Caco-2 (cell line): ENCODE data around the gene GPR37L1. TPM values are rescaled to one million over a fixed set of nuclear protein-coding genes. Genes with fewer than 3 reads are reported as not detected.
A peak's percentile ranks its signal among the peaks of the same experiment; 100 is the strongest.

Experiments
- BruUV-seq: library from RNA; stranded (reverse); fragments of 400-500 nt; replicated peaks from 2 replicates; lab custom pipeline; 2021; lab: Mats Ljungman, UMichigan
- CTCF ChIA-PET: fragments of 300-600 bp; sonication (Branson Sonifier 250); formaldehyde crosslinking; loops from one replicate; lab custom pipeline; 2022; ENCODE audit warnings: antibody characterized with exemption; lab: Charles Lee
- POLR2A ChIA-PET: fragments of 300-600 bp; sonication (Branson Sonifier 250); formaldehyde crosslinking; loops from one replicate; lab custom pipeline; 2022; ENCODE audit warnings: antibody characterized with exemption; lab: Charles Lee
- DNase-seq, 2 experiments: peaks; one replicate each; pipeline versions ENCODE4 v3.0.0 to v3.0.0-alpha.2; 2020 to 2022
- H3K27me3 ChIP-seq: replicated peaks from 2 replicates; pipeline ENCODE4 v1.6.0; 2011; ENCODE audit warnings: low read length; ENCODE audit not compliant: control insufficient read depth, insufficient read depth
- H3K36me3 ChIP-seq: 2 replicates; pipeline ENCODE4 v1.5.1; 2011; ENCODE audit warnings: low read length; ENCODE audit not compliant: control insufficient read depth, insufficient read depth
- H3K4me1 ChIP-seq: fragments of 250-450 bp; sonication (Bioruptor Pico); 2 replicates; pipeline ENCODE4 v1.5.1; 2020; ENCODE audit warnings: mild to moderate bottlenecking
- H3K4me3 ChIP-seq: 2 replicates; pipeline ENCODE4 v1.5.1; 2011; ENCODE audit warnings: low read depth, mild to moderate bottlenecking, control low read depth, low read length
- H3K9me3 ChIP-seq: fragments of 250-450 bp; sonication (Bioruptor Pico); 2 replicates; pipeline ENCODE4 v1.5.1; 2020; ENCODE audit warnings: mild to moderate bottlenecking, moderate library complexity
- H3K27ac Mint-ChIP-seq: one replicate; pipeline ENCODE4 v1.8.0; 2022; ENCODE audit warnings: mixed read lengths; ENCODE audit not compliant: unreplicated experiment
- H3K27me3 Mint-ChIP-seq: one replicate; pipeline ENCODE4 v1.8.0; 2022; ENCODE audit warnings: mixed read lengths; ENCODE audit not compliant: insufficient read depth, unreplicated experiment
- H3K36me3 Mint-ChIP-seq: one replicate; pipeline ENCODE4 v1.8.0; 2022; ENCODE audit warnings: mild to moderate bottlenecking, mixed read lengths; ENCODE audit not compliant: insufficient read depth, unreplicated experiment
- H3K4me1 Mint-ChIP-seq: one replicate; pipeline ENCODE4 v1.8.0; 2022; ENCODE audit warnings: low read depth, mixed read lengths; ENCODE audit not compliant: unreplicated experiment
- H3K4me3 Mint-ChIP-seq: one replicate; pipeline ENCODE4 v1.8.0; 2022; ENCODE audit warnings: mild to moderate bottlenecking, moderate library complexity, mixed read lengths; ENCODE audit not compliant: unreplicated experiment
- H3K9me3 Mint-ChIP-seq: one replicate; pipeline ENCODE4 v1.8.0; 2022; ENCODE audit warnings: mixed read lengths; ENCODE audit not compliant: unreplicated experiment
- intact Hi-C: fragments of 100-400 bp; cut with micrococcal nuclease; formaldehyde crosslinking; loops from one replicate; pipeline ENCODE4 v1.10.0; 2022; ENCODE audit not compliant: unreplicated experiment
- total RNA-seq: library from RNA; stranded (reverse); gene quantifications from 2 replicates; pipeline ENCODE4 v1.2.3, GENCODE V29; 2022
- TF ChIP-seq, protein P1 (sequence below), 2 experiments: fragments of 200-600 bp in 1 of 2; IDR thresholded peaks; 1 replicate in 1 of 2; 2 replicates in 1 of 2; pipeline versions ENCODE4 v1.5.1 to v1.8.0; 2011 to 2022; ENCODE audit warnings: antibody characterized with exemption in 1 of 2, control low read depth in 1 of 2, inconsistent platforms in 1 of 2, low read depth in 1 of 2, low read length in 1 of 2, mild to moderate bottlenecking in 1 of 2, moderate library complexity in 1 of 2; ENCODE audit not compliant: insufficient read depth in 1 of 2, severe bottlenecking in 1 of 2, unreplicated experiment in 1 of 2

GPR37L1 gene
- total RNA-seq, 1 experiment from 2014 or later: 0.07 TPM

DNA sequence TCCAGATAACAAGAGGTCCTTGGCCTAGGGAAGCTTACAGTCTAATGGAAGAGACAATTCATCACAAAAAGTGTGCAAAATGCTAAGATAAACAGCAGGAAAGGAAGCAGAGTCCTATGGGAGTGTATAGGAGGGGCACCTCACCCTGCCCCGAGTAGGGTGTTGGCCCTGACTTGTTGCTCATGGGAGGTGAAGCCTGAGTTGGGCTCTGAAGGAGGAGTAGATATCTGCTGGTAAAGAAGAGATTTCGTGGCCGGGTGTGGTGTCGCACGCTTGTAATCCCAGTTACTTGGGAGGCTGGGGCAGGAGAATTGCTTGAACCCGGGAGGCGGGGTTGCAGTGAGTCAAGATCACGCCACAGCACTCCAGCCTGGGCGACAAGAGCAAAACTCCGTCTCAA lies 18.6 kb upstream of the GPR37L1 start:
- no peaks in the 10 kb centered on the region for H3K9me3 Mint-ChIP-seq
- Histone ChIP-seq H3K27me3 (no peaks in the 10 kb centered on the region), H3K4me3 (no peak overlapping the region), H3K36me3 (no peaks in the 10 kb centered on the region), H3K4me1 (peaks cover 45% of the 10 kb centered on the region), H3K9me3 (no peaks in the 10 kb centered on the region)
- TF ChIP-seq, protein P1, sequence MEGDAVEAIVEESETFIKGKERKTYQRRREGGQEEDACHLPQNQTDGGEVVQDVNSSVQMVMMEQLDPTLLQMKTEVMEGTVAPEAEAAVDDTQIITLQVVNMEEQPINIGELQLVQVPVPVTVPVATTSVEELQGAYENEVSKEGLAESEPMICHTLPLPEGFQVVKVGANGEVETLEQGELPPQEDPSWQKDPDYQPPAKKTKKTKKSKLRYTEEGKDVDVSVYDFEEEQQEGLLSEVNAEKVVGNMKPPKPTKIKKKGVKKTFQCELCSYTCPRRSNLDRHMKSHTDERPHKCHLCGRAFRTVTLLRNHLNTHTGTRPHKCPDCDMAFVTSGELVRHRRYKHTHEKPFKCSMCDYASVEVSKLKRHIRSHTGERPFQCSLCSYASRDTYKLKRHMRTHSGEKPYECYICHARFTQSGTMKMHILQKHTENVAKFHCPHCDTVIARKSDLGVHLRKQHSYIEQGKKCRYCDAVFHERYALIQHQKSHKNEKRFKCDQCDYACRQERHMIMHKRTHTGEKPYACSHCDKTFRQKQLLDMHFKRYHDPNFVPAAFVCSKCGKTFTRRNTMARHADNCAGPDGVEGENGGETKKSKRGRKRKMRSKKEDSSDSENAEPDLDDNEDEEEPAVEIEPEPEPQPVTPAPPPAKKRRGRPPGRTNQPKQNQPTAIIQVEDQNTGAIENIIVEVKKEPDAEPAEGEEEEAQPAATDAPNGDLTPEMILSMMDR (IDR thresholded peaks at IDR 0.05; ENCODE audit: insufficient read depth in 1 of 2, low read depth in 1 of 2, low read length in 1 of 2, severe bottlenecking in 1 of 2, unreplicated experiment in 1 of 2): no peak
- DNase-seq: no peak
- H3K27me3 Mint-ChIP-seq: no peaks in the 10 kb centered on the region
- CTCF ChIA-PET: interaction anchor here (0.6 kb wide), 1 partner anchor 96 kb away, joined by 3 read pairs; no protein-coding TSS in a partner anchor
- no TSS peak for BruUV-seq
- peaks cover 42% of the 10 kb centered on the region for H3K4me1 Mint-ChIP-seq
- no peak overlapping the region for H3K4me3 Mint-ChIP-seq
- no peaks in the 10 kb centered on the region for H3K36me3 Mint-ChIP-seq
- POLR2A ChIA-PET: no interaction called here
- intact Hi-C loops: loop anchor here (2.0 kb wide), 1 partner anchor 27 kb away; no protein-coding TSS in a partner anchor
- peak overlapping the region; percentile 43 for H3K27ac Mint-ChIP-seq

DNA sequence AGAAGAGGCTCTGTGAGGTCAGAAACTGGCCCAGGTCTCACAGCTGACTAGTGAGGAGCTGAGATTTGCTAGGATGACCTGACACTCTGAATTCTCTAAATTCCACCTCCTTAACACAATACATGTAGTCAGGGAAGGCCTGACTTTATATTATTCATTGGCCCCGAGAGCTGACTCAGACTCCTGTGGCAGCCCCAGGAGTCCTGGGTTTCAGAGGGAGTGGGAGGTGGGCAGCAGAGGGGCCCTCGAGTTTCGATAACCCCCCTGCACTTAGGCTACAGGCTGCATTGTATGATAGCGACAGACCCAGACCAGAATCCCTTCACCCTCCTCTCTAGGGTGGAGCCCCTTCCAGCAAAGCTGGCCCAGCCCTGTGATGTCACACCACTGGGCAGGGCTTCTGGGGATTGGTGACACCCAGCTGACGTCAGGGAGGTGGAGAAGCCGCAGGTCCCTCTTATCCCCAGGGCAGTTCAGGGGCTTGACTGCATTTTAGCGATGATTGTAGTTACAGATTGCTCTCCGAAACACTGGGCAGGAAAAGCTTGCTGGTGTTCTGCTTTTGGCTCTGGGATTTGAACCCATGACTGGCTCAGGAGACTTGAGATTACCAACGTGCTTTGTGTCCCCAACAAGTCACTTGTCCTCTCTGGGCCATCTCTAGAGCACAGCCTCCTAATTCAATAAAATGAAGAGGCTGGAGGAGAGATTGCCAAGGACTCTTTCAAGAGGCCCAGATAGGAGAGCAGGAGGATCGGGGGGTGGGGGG lies 17.0 kb upstream of the GPR37L1 start:
- peak overlapping the region; percentile 89 for H3K27ac Mint-ChIP-seq
- H3K27me3 Mint-ChIP-seq: no peaks in the 10 kb centered on the region
- Histone ChIP-seq H3K4me3 (no peak overlapping the region), H3K9me3 (no peaks in the 10 kb centered on the region), H3K27me3 (no peaks in the 10 kb centered on the region), H3K4me1 (peaks cover 45% of the 10 kb centered on the region), H3K36me3 (no peaks in the 10 kb centered on the region)
- TF ChIP-seq, protein P1 (IDR thresholded peaks at IDR 0.05; ENCODE audit: insufficient read depth in 1 of 2, low read depth in 1 of 2, low read length in 1 of 2, severe bottlenecking in 1 of 2, unreplicated experiment in 1 of 2): no peak
- ChIA-PET POLR2A (interaction anchor here (0.5 to 3.5 kb wide), 9 partner anchors 8 to 431 kb away, joined by 3 to 50 read pairs (median 7); partner anchors contain the start of gene ELF3), CTCF (interaction anchor here (0.6 to 1.9 kb wide), 7 partner anchors 21 to 109 kb away, joined by 3 to 6 read pairs (median 4); no protein-coding TSS in a partner anchor)
- intact Hi-C loops: loop anchor here (1.0 to 5.0 kb wide), 4 partner anchors 9 to 95 kb away; partner anchors contain the start of gene ELF3
- no peaks in the 10 kb centered on the region for H3K9me3 Mint-ChIP-seq
- H3K4me1 Mint-ChIP-seq: peaks cover 42% of the 10 kb centered on the region
- BruUV-seq: no TSS peak
- DNase-seq: peak; percentile 89 to 92
- no peaks in the 10 kb centered on the region for H3K36me3 Mint-ChIP-seq
- H3K4me3 Mint-ChIP-seq: peak overlapping the region; percentile 53
